Measurements from ENCODE around the gene EN1. TPM values are rescaled to one million over a fixed set of nuclear protein-coding genes. Genes with fewer than 3 reads are reported as not detected.

Gene EN1
- total and polyA plus RNA-seq, 7 experiments from 2014 or later = not detected

DNA sequence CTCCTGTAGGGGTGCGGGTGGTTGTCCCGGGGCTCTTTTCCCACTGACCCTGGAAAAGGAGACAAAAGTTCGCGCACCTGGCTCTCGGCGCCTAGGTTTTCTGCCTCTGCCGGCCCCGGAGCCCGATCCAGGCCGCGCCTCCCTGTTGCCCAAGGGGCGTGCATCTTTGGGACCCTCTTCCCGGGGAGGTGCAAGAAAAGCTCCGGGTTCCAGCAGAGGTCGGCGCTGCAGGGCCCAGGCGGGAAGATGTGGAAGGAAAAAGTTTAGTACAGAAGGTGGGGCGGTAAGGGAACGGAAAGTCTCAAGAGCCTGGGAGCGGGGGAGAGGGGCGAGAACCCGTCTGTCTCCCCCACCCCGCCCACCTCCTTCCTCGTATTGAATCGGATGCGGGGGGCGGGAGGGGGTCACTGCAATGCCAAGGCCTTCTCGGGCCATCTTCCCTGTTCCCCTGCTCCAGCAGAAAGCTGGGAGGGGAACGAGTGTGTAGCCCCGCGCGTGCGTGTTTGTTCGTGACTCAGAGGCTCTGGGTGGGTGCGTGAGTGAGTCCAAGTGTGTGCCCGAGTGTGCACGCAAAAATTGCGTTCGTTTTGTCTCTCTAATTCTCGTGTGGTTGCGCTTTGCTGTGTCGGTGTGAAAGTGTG is 6.3 kb upstream of the EN1 start:
- POLR2A ChIA-PET = interaction anchor here (0.8 kb wide), 1 partner anchor 667 kb away, joined by 4 read pairs; no protein-coding TSS in a partner anchor
- no peak overlapping the region for H3K4me3 ChIP-seq (ENCODE audit: low read length)
- peaks cover 0 to 17% of the 10 kb centered on the region in 2 donors for H3K4me1 ChIP-seq (ENCODE audit: control insufficient read depth in 2 of 2, insufficient read depth in 2 of 2, low read length in 2 of 2)
- H3K27ac Mint-ChIP-seq = peak overlapping the region in 4 of 9 donors; percentile 45 to 74 (median 60)
- no peak for DNase-seq
- CTCF ChIA-PET = interaction anchor here (0.9 kb wide), 1 partner anchor 630 kb away, joined by 5 read pairs; no protein-coding TSS in a partner anchor
- no peaks in the 10 kb centered on the region for H3K36me3 ChIP-seq (ENCODE audit: control insufficient read depth in 2 of 3, insufficient read depth in 3 of 3, low read length in 3 of 3)
- intact Hi-C loops (cut with micrococcal nuclease) = loop anchor here (2.0 to 10.0 kb wide), 2 partner anchors 13 to 1039 kb away; partner anchors contain the start of gene DDX18 (in 1 of the 2)
- H3K36me3 Mint-ChIP-seq = peaks cover 0 to 4% (median 0%) of the 10 kb centered on the region in 5 donors
- peaks cover 0 to 4% (median 0%) of the 10 kb centered on the region in 11 donors for H3K9me3 Mint-ChIP-seq
- H3K9me3 ChIP-seq (ENCODE audit: control insufficient read depth in 2 of 3, low read length in 3 of 3) = no peaks in the 10 kb centered on the region
- peaks cover 73 to 93% (median 80%) of the 10 kb centered on the region in 5 donors for H3K27me3 Mint-ChIP-seq
- H3K4me3 Mint-ChIP-seq = peak overlapping the region in 4 of 10 donors; percentile 30 to 81 (median 46)
- peaks cover 19 to 45% (median 24%) of the 10 kb centered on the region in 7 donors for H3K4me1 Mint-ChIP-seq
- H3K27ac ChIP-seq (ENCODE audit: low read depth, low read length) = no peak overlapping the region
- peaks cover 2 to 49% of the 10 kb centered on the region in 2 donors for H3K27me3 ChIP-seq (ENCODE audit: control insufficient read depth in 2 of 2, insufficient read depth in 2 of 2, low read length in 2 of 2)
- no peak for ATAC-seq

DNA sequence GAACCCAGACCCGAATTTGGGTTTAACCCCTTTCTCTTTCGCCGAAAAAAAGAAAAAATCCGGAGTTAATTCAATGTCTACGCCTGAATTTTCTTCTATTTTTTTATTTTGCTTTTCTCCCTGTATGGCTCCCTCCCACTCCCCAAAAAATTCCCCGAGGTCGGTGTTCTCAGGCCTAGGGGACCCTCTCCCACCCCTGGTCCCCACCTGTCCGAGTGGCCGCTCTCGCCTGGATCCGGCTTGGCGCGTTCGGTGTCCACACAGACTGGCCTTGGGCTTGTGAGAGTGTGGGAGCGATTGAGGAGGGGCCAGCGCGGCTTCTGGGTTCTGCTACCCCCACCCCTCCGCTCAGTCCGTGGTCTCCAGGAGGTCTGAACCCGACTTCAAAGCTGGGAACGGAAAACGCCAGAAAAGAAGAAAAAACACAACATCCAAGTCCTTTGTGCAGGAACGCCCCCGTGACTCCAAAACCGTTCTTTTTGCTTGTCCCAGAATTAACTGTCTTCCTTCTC is 5.7 kb upstream of the EN1 start:
- peak overlapping the region in 1 of 10 donors; percentile 16 for H3K4me3 Mint-ChIP-seq
- POLR2A ChIA-PET = no interaction called here
- Histone ChIP-seq H3K9me3 (ENCODE audit: control insufficient read depth in 2 of 3, low read length in 3 of 3) (no peaks in the 10 kb centered on the region), H3K27me3 (ENCODE audit: control insufficient read depth in 2 of 2, insufficient read depth in 2 of 2, low read length in 2 of 2) (peaks cover 2 to 55% of the 10 kb centered on the region in 2 donors), H3K4me1 (ENCODE audit: control insufficient read depth in 2 of 2, insufficient read depth in 2 of 2, low read length in 2 of 2) (peaks cover 0 to 17% of the 10 kb centered on the region in 2 donors), H3K4me3 (ENCODE audit: low read length) (no peak overlapping the region), H3K27ac (ENCODE audit: low read depth, low read length) (no peak overlapping the region), H3K36me3 (ENCODE audit: control insufficient read depth in 2 of 3, insufficient read depth in 3 of 3, low read length in 3 of 3) (no peaks in the 10 kb centered on the region)
- DNase-seq = no peak
- H3K9me3 Mint-ChIP-seq = peaks cover 0 to 4% (median 0%) of the 10 kb centered on the region in 11 donors
- CTCF ChIA-PET = no interaction called here
- peaks cover 0 to 4% (median 0%) of the 10 kb centered on the region in 5 donors for H3K36me3 Mint-ChIP-seq
- H3K27me3 Mint-ChIP-seq = peaks cover 77 to 95% (median 83%) of the 10 kb centered on the region in 5 donors
- intact Hi-C loops (cut with micrococcal nuclease) = loop anchor here in 1 of 2 donors (10.0 kb wide), 1 partner anchor 1038 kb away; the partner anchor contains the start of gene DDX18
- H3K4me1 Mint-ChIP-seq = peaks cover 22 to 51% (median 28%) of the 10 kb centered on the region in 7 donors
- no peak for ATAC-seq
- H3K27ac Mint-ChIP-seq = peak overlapping the region in 3 of 9 donors; percentile 33 to 68 (median 45)

DNA sequence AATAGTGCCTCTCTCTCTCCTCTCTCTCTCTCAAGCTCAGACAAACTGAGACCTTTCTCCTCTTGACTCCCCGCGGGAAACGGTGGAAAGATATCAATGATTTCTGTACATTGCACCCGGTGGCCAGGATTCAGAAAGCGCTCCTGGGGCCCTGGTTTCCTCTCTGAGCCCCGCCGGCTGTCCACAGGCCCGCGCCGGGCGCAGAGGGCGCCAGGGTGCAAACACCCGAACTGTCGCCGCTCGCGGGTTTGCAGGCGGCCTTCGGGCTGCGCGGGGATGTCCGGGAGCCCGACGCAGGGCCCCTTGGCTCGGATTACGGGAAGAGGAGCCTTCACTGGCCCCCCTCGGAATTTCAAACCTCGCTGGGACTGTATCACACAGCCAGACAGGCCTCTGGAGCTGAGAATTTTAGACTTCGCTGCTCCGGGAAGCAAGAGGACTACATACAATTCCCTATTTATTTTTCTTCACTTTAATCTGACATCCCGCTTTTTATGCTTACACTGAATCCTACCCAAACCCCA is 5.2 kb upstream of the EN1 start:
- peaks cover 19 to 48% (median 25%) of the 10 kb centered on the region in 7 donors for H3K4me1 Mint-ChIP-seq

DNA sequence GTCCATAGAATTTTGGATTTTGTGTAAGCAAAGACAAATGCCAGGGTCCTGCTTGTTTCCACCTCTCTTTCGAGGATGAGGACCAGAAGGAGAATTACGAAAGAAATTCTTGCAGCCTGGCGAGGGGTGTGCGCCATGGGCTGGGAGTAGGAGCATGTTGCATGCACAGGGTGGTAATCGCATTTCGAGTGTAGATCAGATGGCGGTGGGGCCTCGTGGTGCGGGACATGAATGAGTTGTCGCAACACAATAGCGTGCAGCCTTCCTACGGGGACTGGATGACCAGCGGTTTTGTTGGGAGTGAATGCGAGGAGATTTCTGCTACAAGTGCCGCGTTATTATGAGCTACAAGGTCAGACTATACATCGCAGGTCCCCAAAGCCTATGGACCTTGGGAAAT is 4.2 kb upstream of the EN1 start:
- Mint-ChIP-seq H3K9me3 (peaks cover 0 to 8% (median 0%) of the 10 kb centered on the region in 11 donors), H3K36me3 (peaks cover 0 to 3% (median 0%) of the 10 kb centered on the region in 5 donors), H3K4me1 (peaks cover 17 to 53% (median 28%) of the 10 kb centered on the region in 7 donors), H3K27me3 (peaks cover 80 to 92% (median 84%) of the 10 kb centered on the region in 5 donors), H3K4me3 (peak overlapping the region in 1 of 10 donors; percentile 6), H3K27ac (peak overlapping the region in 2 of 9 donors; percentile 20 to 70)
- intact Hi-C loops (cut with micrococcal nuclease) = loop anchor here in 1 of 2 donors (10.0 kb wide), 1 partner anchor 1037 kb away; the partner anchor contains the start of gene DDX18
- Histone ChIP-seq H3K9me3 (ENCODE audit: control insufficient read depth in 2 of 3, low read length in 3 of 3) (no peaks in the 10 kb centered on the region), H3K27me3 (ENCODE audit: control insufficient read depth in 2 of 2, insufficient read depth in 2 of 2, low read length in 2 of 2) (peaks cover 2 to 51% of the 10 kb centered on the region in 2 donors), H3K36me3 (ENCODE audit: control insufficient read depth in 2 of 3, insufficient read depth in 3 of 3, low read length in 3 of 3) (no peaks in the 10 kb centered on the region), H3K4me1 (ENCODE audit: control insufficient read depth in 2 of 2, insufficient read depth in 2 of 2, low read length in 2 of 2) (peaks cover 0 to 22% of the 10 kb centered on the region in 2 donors), H3K27ac (ENCODE audit: low read depth, low read length) (no peak overlapping the region), H3K4me3 (ENCODE audit: low read length) (no peak overlapping the region)
- POLR2A ChIA-PET = no interaction called here
- CTCF ChIA-PET = no interaction called here
- DNase-seq = no peak
- no peak for ATAC-seq

More for the DNA sequence above, 5.2 kb upstream of the EN1 start:
- peaks cover 0 to 6% (median 0%) of the 10 kb centered on the region in 11 donors for H3K9me3 Mint-ChIP-seq
- Histone ChIP-seq H3K27me3 (ENCODE audit: control insufficient read depth in 2 of 2, insufficient read depth in 2 of 2, low read length in 2 of 2) (peaks cover 2 to 53% of the 10 kb centered on the region in 2 donors), H3K36me3 (ENCODE audit: control insufficient read depth in 2 of 3, insufficient read depth in 3 of 3, low read length in 3 of 3) (no peaks in the 10 kb centered on the region), H3K9me3 (ENCODE audit: control insufficient read depth in 2 of 3, low read length in 3 of 3) (no peaks in the 10 kb centered on the region), H3K27ac (ENCODE audit: low read depth, low read length) (no peak overlapping the region), H3K4me3 (ENCODE audit: low read length) (no peak overlapping the region), H3K4me1 (ENCODE audit: control insufficient read depth in 2 of 2, insufficient read depth in 2 of 2, low read length in 2 of 2) (peaks cover 0 to 22% of the 10 kb centered on the region in 2 donors)
- POLR2A ChIA-PET = no interaction called here
- H3K27me3 Mint-ChIP-seq = peaks cover 76 to 94% (median 81%) of the 10 kb centered on the region in 5 donors
- H3K4me3 Mint-ChIP-seq = peak overlapping the region in 1 of 10 donors; percentile 16
- intact Hi-C loops (cut with micrococcal nuclease) = loop anchor here in 1 of 2 donors (10.0 kb wide), 1 partner anchor 1038 kb away; the partner anchor contains the start of gene DDX18
- H3K27ac Mint-ChIP-seq = peak overlapping the region in 1 of 9 donors; percentile 68
- ATAC-seq (no peak), DNase-seq (no peak)
- CTCF ChIA-PET = no interaction called here
- peaks cover 0 to 2% (median 0%) of the 10 kb centered on the region in 5 donors for H3K36me3 Mint-ChIP-seq

DNA sequence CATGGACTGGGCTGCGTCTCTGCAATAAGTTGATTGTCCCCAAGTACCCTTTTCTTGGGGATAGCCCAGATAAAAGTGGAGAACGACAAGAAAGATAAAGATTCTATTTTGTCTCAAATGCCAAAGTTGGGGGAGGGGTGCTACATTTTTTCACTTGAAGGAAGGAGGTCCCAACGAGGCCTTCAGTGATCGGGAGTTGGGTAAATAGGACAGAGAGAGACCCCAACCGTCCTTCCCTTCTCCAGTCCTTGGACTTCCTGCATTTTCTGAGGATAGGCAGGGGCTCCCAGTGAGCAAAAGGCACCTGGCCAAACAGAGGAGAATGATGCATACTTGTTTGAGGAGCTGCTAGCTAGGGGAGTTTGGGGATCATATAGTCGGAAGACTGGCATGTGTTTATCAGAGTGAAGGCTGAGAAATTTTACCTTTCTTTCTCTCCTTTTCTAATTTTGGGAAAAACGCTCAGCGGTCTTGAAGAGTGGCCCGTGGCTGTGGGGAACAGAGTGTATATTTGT is 3.5 kb upstream of the EN1 start:
- DNase-seq (no peak), ATAC-seq (no peak)
- peaks cover 0 to 18% of the 10 kb centered on the region in 2 donors for H3K4me1 ChIP-seq (ENCODE audit: control insufficient read depth in 2 of 2, insufficient read depth in 2 of 2, low read length in 2 of 2)
- peak overlapping the region in 1 of 10 donors; percentile 37 for H3K4me3 Mint-ChIP-seq
- H3K27ac Mint-ChIP-seq = peak overlapping the region in 2 of 9 donors; percentile 39 to 70
- POLR2A ChIA-PET = interaction anchor here (0.5 kb wide), 1 partner anchor 83 kb away, joined by 3 read pairs; no protein-coding TSS in a partner anchor
- CTCF ChIA-PET = no interaction called here
- H3K36me3 Mint-ChIP-seq = peaks cover 0 to 3% (median 0%) of the 10 kb centered on the region in 5 donors
- H3K9me3 ChIP-seq (ENCODE audit: control insufficient read depth in 2 of 3, low read length in 3 of 3) = no peaks in the 10 kb centered on the region
- H3K4me1 Mint-ChIP-seq = peaks cover 14 to 49% (median 23%) of the 10 kb centered on the region in 7 donors
- peaks cover 75 to 88% (median 79%) of the 10 kb centered on the region in 5 donors for H3K27me3 Mint-ChIP-seq
- peaks cover 0 to 8% (median 0%) of the 10 kb centered on the region in 11 donors for H3K9me3 Mint-ChIP-seq
- H3K36me3 ChIP-seq (ENCODE audit: control insufficient read depth in 2 of 3, insufficient read depth in 3 of 3, low read length in 3 of 3) = no peaks in the 10 kb centered on the region
- H3K4me3 ChIP-seq (ENCODE audit: low read length) = no peak overlapping the region
- H3K27ac ChIP-seq (ENCODE audit: low read depth, low read length) = no peak overlapping the region
- peaks cover 2 to 46% of the 10 kb centered on the region in 2 donors for H3K27me3 ChIP-seq (ENCODE audit: control insufficient read depth in 2 of 2, insufficient read depth in 2 of 2, low read length in 2 of 2)
- intact Hi-C loops (cut with micrococcal nuclease) = loop anchor here in 1 of 2 donors (10.0 kb wide), 1 partner anchor 1036 kb away; the partner anchor contains the start of gene DDX18

All from naive thymus-derived CD4-positive, alpha-beta T cell (primary cell).